GM18505 (cell line): ENCODE measurements around the gene SLC19A1.
A peak's percentile ranks its signal among the peaks of the same experiment; 100 is the strongest.

Source experiments
- ATAC-seq: cut with Tn5 transposase; IDR thresholded peaks from one replicate; pipeline ENCODE4 v1.9.1; 2021; ENCODE audit not compliant: unreplicated experiment
- POLR2A ChIP-seq: IDR thresholded peaks from 4 replicates; pipeline ENCODE4 v1.6.1; 2011; ENCODE audit warnings: borderline replicate concordance; ENCODE audit not compliant: insufficient read depth, insufficient read length; ENCODE audit errors: extremely low read depth

Gene SLC19A1

DNA sequence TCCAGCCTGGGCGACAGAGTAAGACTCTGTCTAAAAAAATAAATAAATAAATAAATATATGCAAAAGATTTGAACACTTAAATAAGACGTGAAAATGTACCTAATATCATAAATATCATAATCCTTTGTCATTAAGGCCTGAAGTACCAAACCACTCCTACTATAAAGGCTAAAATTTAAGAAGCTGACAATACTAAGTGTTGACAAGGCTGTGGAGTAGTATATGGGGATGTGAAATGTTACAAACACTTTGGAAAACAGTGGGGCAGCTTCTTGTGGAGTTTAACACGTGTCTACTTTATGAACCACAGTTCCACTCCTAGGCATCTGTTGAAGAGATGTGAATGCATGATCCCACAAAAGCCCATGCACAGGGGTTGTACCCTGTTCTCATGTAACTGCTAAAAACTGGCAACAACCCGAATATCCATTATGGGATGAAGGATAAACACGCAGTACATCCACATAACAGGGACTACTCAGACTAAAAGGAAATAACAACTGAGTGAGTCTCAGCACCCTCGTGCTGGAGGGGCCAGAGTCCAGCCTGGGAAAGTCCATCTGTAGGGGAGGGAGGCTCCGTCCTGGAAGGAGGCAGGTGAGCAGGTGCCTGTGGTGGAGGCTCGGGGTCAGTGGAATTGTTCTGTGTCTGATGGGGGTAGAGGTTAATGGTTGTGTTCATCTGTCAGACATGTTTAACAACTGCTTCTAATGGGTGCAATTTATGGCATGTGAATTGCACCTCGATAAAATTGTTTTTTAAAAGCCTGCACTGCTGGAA lies 6.7 kb upstream of the SLC19A1 start:
- TF ChIP-seq POLR2A = no peak
- no peak for ATAC-seq

DNA sequence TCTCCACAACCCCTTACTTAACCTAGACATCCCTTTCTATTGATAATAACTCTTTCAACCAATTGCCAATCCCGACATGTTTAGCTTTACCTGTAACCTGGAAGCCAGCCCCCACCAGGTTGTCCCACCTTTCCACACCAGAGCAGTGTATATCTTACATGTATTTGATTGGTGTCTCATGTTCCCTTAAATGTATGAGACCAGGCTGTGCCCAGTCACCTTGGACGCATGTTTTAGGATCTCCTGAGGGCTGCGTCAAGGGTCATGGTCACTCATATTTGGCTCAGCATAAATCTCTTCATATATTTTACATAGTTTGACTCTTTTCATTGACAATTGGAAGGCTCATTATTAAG lies 5.3 kb upstream of the SLC19A1 start:
- TF ChIP-seq POLR2A = no peak
- ATAC-seq = no peak

DNA sequence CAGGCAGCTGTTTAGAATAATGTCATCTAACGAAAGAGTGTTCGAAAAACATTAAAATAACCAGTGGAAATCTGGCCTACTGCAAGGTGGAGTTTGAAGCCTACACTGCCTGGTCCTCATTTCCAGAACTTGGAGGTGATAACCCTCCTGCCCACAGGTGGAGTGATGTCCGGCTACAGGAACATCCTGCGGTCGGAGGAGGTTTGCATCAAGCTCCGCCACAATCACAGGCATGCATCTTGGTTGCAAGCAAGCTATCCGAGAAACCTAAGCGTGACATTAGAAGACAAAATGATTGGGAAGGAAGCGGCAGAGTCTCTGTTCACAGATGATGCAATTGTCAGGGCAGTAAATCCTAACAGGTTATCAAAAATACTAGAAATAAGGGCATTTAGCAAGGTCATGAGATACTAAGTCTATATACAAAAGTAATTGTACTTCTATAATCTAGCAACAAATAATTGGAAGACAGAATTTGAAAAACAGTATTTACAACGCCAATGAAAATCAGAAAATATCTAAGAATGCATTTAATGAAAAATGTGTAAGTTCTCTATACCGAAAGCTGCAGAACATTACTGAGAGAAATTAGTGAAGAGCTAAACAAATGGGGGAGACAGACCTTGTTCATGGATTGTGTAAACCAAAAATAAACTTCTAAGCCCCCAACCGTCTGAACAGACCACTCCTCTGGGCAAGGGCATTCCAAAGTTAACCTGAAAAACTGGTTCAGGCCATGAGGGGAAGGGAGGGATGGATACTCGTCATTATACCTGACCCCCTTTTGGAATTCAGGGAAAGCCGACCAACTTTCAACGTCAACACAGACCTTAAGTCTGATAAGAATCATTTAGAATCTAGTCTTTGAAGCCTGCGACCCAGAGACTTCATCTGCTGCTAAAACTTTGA lies 4.7 kb upstream of the SLC19A1 start:
- ATAC-seq = no peak
- no peak for TF ChIP-seq POLR2A

DNA sequence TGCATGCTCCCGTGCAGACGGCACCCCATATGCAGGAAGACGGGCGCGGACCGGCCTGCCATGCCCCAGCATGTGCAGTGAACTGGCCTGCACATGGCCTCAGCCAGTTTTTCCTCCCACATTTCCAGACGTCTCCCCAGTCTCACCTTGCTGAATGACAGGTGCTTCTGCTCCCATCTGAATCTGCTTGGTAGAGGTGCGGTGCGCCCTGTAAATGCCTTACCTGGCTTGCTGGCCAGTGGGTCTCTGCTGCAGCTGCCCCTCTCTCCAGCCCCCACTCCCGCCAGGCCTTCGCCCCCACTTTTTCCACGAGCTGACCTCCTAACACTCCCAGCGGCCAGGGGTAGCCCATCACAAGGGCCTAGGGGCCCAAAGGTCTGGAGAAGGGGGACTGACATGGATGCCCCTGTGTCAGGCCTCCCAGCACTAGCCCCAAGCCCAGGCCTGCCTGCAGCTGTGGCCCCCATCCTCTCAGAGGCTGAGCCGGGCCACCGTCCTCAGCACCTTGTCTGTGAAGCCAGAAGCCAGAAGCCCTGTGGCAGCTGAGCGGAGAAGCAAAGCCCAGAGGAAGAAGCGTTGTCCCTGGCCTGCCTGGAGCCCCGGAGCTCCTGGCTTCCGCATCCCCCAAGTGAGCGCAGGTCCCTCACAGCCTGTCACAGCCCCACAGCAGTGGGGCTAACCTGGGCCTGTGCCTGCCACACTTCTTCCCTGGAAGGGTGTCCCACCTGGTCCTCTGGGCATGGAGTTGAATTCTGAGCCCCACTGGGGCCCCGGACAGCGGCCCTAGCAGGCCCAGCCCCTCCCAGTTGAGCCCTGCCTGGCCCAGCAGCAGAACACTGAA lies 3.7 kb upstream of the SLC19A1 start:
- no peak for ATAC-seq
- no peak for TF ChIP-seq POLR2A

DNA sequence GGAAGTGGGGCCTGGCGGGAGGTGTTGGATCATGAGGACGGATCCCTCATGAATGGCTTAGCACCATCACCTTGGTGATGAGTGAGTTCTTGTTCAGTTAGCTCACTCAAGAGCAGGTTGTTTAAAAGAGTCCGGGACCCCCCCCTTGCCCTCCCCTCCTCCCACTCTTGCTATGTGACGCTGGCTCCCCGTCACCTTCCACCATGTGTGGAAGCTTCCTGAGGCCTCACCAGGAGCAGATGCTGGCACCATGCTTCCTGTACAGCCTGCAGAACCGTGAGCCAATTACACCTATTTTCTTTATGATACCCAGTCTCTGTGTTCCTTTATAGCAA lies 3.0 kb upstream of the SLC19A1 start:
- no peak for ATAC-seq
- TF ChIP-seq POLR2A = no peak

DNA sequence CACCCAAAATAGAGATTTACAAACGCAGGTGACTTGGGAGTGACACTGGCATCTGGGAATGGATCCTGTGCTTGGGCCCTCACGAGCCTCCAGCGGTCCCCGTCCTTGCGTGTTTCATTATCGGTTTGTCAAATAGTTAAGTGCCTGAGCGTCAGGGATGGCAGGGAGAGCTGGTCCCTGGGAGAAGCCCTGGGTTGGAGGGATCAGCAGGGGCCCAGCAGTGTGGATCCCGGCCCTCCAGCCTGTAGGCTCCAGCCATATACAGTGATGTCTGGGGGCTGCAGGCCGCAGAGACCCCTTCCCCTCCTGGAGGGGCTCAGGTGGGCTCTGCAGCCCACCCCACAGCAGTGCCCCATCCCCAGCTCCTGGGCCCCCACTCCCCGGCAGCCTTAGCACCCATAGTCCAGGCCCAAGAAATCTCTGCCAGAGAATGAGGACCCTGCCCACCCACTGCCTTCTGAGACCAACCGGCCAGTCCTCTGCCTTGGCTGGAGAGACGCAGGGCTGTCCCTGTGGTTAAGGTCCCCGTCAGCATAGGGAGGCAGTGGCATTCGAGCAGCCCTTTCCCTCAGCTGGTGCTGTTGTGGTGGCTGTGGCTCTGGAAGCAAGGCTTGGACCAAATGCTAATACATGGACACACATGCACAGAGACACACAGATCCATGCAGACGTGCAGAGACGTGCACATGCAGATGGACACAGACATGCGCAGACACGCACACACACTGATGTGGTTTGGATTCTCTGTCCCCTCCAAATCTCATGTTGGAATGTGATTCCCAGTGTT lies 2.4 kb upstream of the SLC19A1 start:
- TF ChIP-seq POLR2A = no peak
- no peak for ATAC-seq

DNA sequence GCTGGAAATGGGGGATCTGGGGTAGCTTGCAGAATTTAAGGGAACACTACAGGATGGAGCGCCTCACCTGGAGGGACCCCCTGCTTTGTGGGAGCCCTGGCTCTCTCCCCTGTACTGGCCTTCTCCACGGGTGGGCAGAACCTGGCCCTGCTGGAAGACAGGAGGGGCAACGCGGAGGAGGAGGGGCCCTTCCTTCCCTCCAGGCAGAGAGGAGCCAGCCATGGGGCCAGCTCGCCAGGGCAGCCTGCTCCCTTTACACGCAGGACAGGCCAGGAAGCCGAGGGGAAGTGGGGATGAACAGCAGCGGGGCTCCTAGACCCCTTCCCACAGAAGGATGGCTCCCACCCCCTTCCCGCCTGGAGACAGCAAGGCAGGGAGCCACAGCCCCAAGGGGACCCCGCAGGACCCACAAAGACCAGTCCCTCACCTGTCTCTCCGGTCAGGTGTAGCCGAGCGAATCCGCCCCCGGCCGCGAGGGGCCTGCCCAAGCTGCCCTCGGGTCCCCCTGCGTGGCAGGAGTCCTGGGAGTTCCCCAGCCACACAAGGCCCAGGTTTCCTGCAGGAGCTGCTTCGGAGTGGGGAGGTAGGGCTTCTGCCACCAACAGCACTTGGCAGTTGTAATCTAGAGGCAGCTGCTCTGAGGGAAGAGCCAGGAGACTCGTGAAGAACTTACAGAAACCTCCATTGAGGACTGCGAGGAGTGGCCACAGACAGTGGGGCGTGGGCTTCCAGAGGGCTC lies 1.6 kb upstream of the SLC19A1 start:
- no peak for TF ChIP-seq POLR2A
- ATAC-seq = no peak

DNA sequence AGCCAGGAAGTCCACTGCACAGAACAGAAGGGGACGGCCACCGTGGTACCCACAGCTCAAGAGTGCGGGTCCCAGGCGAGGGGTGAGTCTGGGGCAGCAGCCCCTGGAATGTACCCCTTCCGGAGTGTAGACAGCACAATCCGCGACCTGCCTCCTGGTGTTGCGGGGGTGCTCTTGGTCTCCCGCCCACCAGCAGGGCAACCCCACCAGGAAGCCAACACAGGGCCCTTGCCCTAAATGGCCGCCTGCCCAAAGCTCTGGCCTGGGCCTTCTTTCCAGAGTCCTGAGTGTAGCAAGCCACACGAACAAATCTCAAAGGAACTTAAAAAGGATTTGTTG lies 1.1 kb upstream of the SLC19A1 start:
- ATAC-seq = no peak
- TF ChIP-seq POLR2A = no peak

DNA sequence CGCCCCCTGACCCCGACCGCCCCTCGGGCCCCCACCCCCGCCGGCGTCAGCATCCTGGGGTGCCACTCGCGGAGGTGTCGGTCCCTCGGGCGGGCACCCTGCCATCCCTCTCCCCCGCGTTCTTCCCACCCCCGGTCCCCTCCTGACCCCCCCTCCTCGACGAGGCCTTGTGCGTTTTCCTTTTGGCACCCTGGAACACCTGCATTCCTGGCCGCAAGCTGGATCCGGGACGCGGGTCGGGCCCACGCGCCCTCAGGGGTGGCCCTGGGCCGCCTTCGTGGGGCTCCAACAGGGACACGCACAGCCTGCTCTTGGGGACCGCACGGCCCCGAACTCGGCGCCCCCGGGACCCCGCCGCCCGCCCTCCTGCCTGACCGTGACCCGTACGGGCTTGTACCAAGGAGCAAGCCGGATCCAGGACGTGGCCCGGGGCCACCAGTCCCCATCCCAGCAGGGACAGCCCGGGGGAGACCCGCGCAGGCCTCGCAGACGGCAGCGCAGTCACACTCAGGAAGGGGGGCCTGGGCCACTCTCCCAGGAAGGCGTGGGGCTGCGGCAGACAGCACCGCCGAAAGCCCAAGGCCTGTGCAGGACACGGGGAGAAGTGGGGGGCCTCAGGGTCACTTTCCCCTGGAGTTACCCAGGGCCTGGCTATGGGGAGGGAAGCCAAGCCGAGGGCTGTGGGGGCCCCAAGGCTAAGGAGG lies 579 bp upstream of the SLC19A1 start:
- no peak for ATAC-seq
- TF ChIP-seq POLR2A = no peak

DNA sequence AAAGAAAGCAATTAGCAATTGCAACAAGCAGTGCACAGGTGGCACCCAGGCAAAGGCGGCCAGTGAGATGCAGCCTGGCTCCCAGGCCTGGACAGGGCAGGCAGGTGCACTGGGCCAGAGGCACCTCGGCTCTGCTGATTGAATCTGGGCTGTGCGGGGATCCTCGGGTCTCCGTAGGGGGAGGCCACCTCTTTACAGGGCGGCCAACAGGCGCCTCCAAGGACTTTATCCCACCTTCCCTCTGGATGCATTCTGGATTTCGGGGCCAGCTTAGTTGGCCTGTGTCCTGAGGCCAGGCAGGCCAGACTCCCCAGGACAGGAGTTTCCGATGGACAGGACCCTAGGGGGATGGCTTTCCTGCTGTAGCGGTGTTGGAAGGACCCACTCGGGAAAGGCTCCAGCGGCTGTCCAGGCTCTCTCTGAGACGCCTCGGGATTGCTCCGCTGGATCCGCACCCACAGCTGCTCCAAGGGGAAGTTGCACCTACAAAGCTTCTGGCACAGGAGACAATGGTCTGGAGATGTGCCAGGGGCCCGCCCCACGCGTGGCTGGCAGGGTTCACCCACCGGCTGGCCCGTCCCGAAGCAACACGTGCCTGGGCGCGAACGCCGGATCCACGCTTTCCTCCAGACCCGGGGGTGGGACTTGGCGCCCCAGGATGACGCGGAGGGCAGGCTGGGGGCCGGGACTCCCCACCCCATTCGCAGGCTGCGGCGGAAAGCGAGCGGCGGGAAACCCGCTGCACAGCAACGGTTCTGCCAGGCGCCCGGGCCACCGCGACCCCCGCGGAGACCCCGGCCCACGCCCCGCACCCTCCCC lies 810 bp downstream of the SLC19A1 start:
- ATAC-seq = peak; percentile 49
- peak; percentile 15 for TF ChIP-seq POLR2A

DNA sequence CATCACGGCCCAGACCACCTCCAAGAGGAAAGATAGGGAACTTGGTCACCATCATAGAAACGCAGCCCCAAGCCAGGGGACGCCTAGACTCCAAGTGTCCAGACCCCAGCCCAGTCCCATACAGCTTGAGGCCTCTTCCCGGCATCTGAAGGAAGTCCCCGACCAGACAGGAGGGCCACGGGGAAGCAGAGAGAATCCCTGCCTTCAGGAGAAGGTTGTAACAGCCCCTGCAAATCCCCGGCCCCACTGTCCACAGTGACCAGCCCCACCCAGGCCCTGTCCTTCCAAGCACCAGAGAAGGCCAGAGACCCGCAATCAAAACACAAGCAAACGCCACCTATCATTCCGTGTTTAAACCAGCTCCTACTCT lies 1.7 kb downstream of the SLC19A1 start:
- ATAC-seq = no peak
- no peak for TF ChIP-seq POLR2A
